Neural progenitor cell (in vitro differentiated cells): ENCODE measurements around the gene IZUMO2. TPM values are rescaled to one million over a fixed set of nuclear protein-coding genes. Genes with fewer than 3 reads are reported as not detected.

Source experiments
- DNase-seq: peaks from one replicate; pipeline ENCODE4 v3.0.0-alpha.2; 2016; ENCODE audit warnings: low spot score
- H2AFZ ChIP-seq: fragments of 200-600 bp; sonication (generic); replicated peaks from 2 replicates; pipeline ENCODE4 v1.6.1; 2016; ENCODE audit warnings: antibody characterized with exemption
- H3F3A ChIP-seq: fragments of 200-600 bp; sonication (generic); 2 replicates; pipeline ENCODE4 v1.6.1; 2016; ENCODE audit warnings: antibody characterized with exemption, low read depth
- H3K27ac ChIP-seq: fragments of 200-600 bp; sonication (generic); 2 replicates; pipeline ENCODE4 v1.5.1; 2016; ENCODE audit warnings: mild to moderate bottlenecking
- H3K27me3 ChIP-seq: fragments of 200-600 bp; sonication (generic); 2 replicates; pipeline ENCODE4 v1.6.1; 2016; ENCODE audit warnings: mild to moderate bottlenecking, moderate library complexity
- H3K36me3 ChIP-seq: fragments of 200-600 bp; sonication (generic); 2 replicates; pipeline ENCODE4 v1.5.1; 2016
- H3K4me1 ChIP-seq: fragments of 200-600 bp; sonication (generic); 2 replicates; pipeline ENCODE4 v1.6.1; 2016; ENCODE audit warnings: mixed run types
- H3K4me2 ChIP-seq: fragments of 200-600 bp; sonication (generic); 2 replicates; pipeline ENCODE4 v1.6.1; 2016
- H3K4me3 ChIP-seq: fragments of 200-600 bp; sonication (generic); 2 replicates; pipeline ENCODE4 v1.5.1; 2016
- H3K79me2 ChIP-seq: fragments of 200-600 bp; sonication (generic); 2 replicates; pipeline ENCODE4 v1.6.1; 2016; ENCODE audit warnings: low read depth
- H3K9ac ChIP-seq: fragments of 200-600 bp; sonication (generic); 2 replicates; pipeline ENCODE4 v1.6.1; 2016
- H3K9me3 ChIP-seq: fragments of 200-600 bp; sonication (generic); 2 replicates; pipeline ENCODE4 v1.5.1; 2016; ENCODE audit warnings: low read depth
- H4K20me1 ChIP-seq: fragments of 200-600 bp; sonication (generic); 2 replicates; pipeline ENCODE4 v1.6.1; 2016; ENCODE audit warnings: low read depth
- H3K27ac Mint-ChIP-seq: 3 replicates; pipeline ENCODE4 v1.8.0; 2021; ENCODE audit warnings: mixed read lengths
- H3K27me3 Mint-ChIP-seq: 2 replicates; pipeline ENCODE4 v1.8.0; 2022; ENCODE audit warnings: low read depth, mild to moderate bottlenecking, inconsistent platforms, moderate library complexity, mixed read lengths; ENCODE audit not compliant: insufficient read depth
- H3K36me3 Mint-ChIP-seq: 3 replicates; pipeline ENCODE4 v1.8.0; 2021; ENCODE audit warnings: mixed read lengths
- H3K4me1 Mint-ChIP-seq: 3 replicates; pipeline ENCODE4 v1.8.0; 2021; ENCODE audit warnings: mixed read lengths
- H3K4me3 Mint-ChIP-seq: 3 replicates; pipeline ENCODE4 v1.8.0; 2021; ENCODE audit warnings: mild to moderate bottlenecking, moderate library complexity, mixed read lengths
- H3K9me3 Mint-ChIP-seq: 3 replicates; pipeline ENCODE4 v1.8.0; 2020; ENCODE audit warnings: mixed read lengths
- CTCF ChIP-seq: fragments of 200-600 bp; sonication (generic); IDR thresholded peaks from 2 replicates; pipeline ENCODE4 v1.5.1; 2017; ENCODE audit warnings: antibody characterized with exemption, mild to moderate bottlenecking
- EZH2 ChIP-seq: fragments of 200-600 bp; sonication (generic); IDR thresholded peaks from 2 replicates; pipeline ENCODE4 v1.6.1; 2017; ENCODE audit warnings: antibody characterized with exemption, mild to moderate bottlenecking, moderate library complexity
- EZH2phosphoT487 ChIP-seq: fragments of 200-600 bp; sonication (generic); IDR thresholded peaks from 2 replicates; pipeline ENCODE4 v1.6.1; 2017; ENCODE audit warnings: antibody characterized with exemption
- total RNA-seq: library from RNA; depleted of rRNA; stranded (reverse); fragments of >200 nt; gene quantifications from 2 replicates; pipeline ENCODE4 v1.2.3, GENCODE V29; 2015; ENCODE audit warnings: low replicate concordance

Gene IZUMO2
- total RNA-seq, 1 donor from 2014 or later = not detected

GRCh38 chr19:50174100-50174793 lies 11.2 kb upstream of the IZUMO2 start:
- Histone ChIP-seq H3K36me3 (no peaks in the 10 kb centered on the region), H3K4me3 (no peak overlapping the region), H3F3A (no peaks in the 10 kb centered on the region), H3K27ac (no peak overlapping the region), H4K20me1 (no peaks in the 10 kb centered on the region), H3K4me2 (no peak overlapping the region), H3K79me2 (no peaks in the 10 kb centered on the region), H3K27me3 (no peaks in the 10 kb centered on the region), H3K4me1 (no peaks in the 10 kb centered on the region), H2AFZ (no peak overlapping the region), H3K9ac (no peak overlapping the region), H3K9me3 (no peaks in the 10 kb centered on the region)
- Mint-ChIP-seq H3K9me3 (no peaks in the 10 kb centered on the region), H3K4me3 (peak overlapping the region; percentile 25), H3K36me3 (no peaks in the 10 kb centered on the region), H3K4me1 (peaks cover 22% of the 10 kb centered on the region), H3K27ac (no peak overlapping the region), H3K27me3 (peaks cover 3% of the 10 kb centered on the region)
- TF ChIP-seq EZH2 (no peak), EZH2phosphoT487 (no peak), CTCF (no peak)
- DNase-seq = no peak

GRCh38 chr19:50173127-50173526 lies 10.0 kb upstream of the IZUMO2 start:
- H3K27me3 Mint-ChIP-seq = peaks cover 3% of the 10 kb centered on the region
- H3K9me3 Mint-ChIP-seq = no peaks in the 10 kb centered on the region
- DNase-seq = no peak
- H3K27ac Mint-ChIP-seq = no peak overlapping the region
- peaks cover 11% of the 10 kb centered on the region for H3K4me1 Mint-ChIP-seq
- no peak overlapping the region for H2AFZ ChIP-seq
- H3K36me3 Mint-ChIP-seq = no peaks in the 10 kb centered on the region
- H4K20me1 ChIP-seq = no peaks in the 10 kb centered on the region
- no peaks in the 10 kb centered on the region for H3K36me3 ChIP-seq
- no peaks in the 10 kb centered on the region for H3K4me1 ChIP-seq
- no peaks in the 10 kb centered on the region for H3F3A ChIP-seq
- no peaks in the 10 kb centered on the region for H3K27me3 ChIP-seq
- no peak overlapping the region for H3K4me2 ChIP-seq
- no peak overlapping the region for H3K9ac ChIP-seq
- no peaks in the 10 kb centered on the region for H3K9me3 ChIP-seq
- no peak overlapping the region for H3K4me3 ChIP-seq
- H3K4me3 Mint-ChIP-seq = no peak overlapping the region
- TF ChIP-seq EZH2 = no peak
- TF ChIP-seq CTCF = no peak
- TF ChIP-seq EZH2phosphoT487 = no peak
- H3K27ac ChIP-seq = no peak overlapping the region
- no peaks in the 10 kb centered on the region for H3K79me2 ChIP-seq

- Histone ChIP-seq H3K36me3 (no peaks in the 10 kb centered on the region), H3K27ac (no peak overlapping the region), H3F3A (no peaks in the 10 kb centered on the region), H3K79me2 (no peaks in the 10 kb centered on the region), H3K4me1 (no peaks in the 10 kb centered on the region), H3K27me3 (no peaks in the 10 kb centered on the region), H4K20me1 (no peaks in the 10 kb centered on the region), H3K9ac (no peak overlapping the region), H2AFZ (no peak overlapping the region), H3K4me2 (no peak overlapping the region), H3K9me3 (no peaks in the 10 kb centered on the region), H3K4me3 (no peak overlapping the region)
- Mint-ChIP-seq H3K36me3 (no peaks in the 10 kb centered on the region), H3K4me3 (no peak overlapping the region), H3K9me3 (no peaks in the 10 kb centered on the region), H3K27ac (no peak overlapping the region), H3K4me1 (peaks cover 11% of the 10 kb centered on the region), H3K27me3 (peaks cover 3% of the 10 kb centered on the region)
- no peak for DNase-seq
- no peak for TF ChIP-seq EZH2
- TF ChIP-seq EZH2phosphoT487 = no peak
- TF ChIP-seq CTCF = no peak
These were observed 9.6 kb upstream of the IZUMO2 start for GRCh38 chr19:50172726-50173125.
